Measurements from ENCODE around the gene ACAD8. TPM values are rescaled to one million over a fixed set of nuclear protein-coding genes. Genes with fewer than 3 reads are reported as not detected.

ACAD8 gene
- total RNA-seq (10 to 100 TPM; 26.6 to 52.2 (median 42.5) TPM), polyA plus RNA-seq (10 to 100 TPM; 21.6 to 29.4 TPM)
- long read RNA-seq, donor 1, transcript ACAD8-201 (11 exons, 2,249 nt) = major isoform, 58 of 88 reads
- long read RNA-seq, donor 1, partial matches to known transcripts = 7 of 88 reads
- long read RNA-seq, donor 1, other reads (novel, unspliced or antisense) = 23 of 88 reads
- long read RNA-seq, donor 2, transcript ACAD8-201 (11 exons, 2,249 nt) = major isoform, 101 of 129 reads
- long read RNA-seq, donor 2, partial matches to known transcripts = 12 of 129 reads
- long read RNA-seq, donor 2, other reads (novel, unspliced or antisense) = 16 of 129 reads
- long read RNA-seq, donor 3, transcript ACAD8-201 (11 exons, 2,249 nt) = major isoform, 145 of 186 reads
- long read RNA-seq, donor 3, partial matches to known transcripts = 6 of 186 reads
- long read RNA-seq, donor 3, other reads (novel, unspliced or antisense) = 35 of 186 reads

DNA sequence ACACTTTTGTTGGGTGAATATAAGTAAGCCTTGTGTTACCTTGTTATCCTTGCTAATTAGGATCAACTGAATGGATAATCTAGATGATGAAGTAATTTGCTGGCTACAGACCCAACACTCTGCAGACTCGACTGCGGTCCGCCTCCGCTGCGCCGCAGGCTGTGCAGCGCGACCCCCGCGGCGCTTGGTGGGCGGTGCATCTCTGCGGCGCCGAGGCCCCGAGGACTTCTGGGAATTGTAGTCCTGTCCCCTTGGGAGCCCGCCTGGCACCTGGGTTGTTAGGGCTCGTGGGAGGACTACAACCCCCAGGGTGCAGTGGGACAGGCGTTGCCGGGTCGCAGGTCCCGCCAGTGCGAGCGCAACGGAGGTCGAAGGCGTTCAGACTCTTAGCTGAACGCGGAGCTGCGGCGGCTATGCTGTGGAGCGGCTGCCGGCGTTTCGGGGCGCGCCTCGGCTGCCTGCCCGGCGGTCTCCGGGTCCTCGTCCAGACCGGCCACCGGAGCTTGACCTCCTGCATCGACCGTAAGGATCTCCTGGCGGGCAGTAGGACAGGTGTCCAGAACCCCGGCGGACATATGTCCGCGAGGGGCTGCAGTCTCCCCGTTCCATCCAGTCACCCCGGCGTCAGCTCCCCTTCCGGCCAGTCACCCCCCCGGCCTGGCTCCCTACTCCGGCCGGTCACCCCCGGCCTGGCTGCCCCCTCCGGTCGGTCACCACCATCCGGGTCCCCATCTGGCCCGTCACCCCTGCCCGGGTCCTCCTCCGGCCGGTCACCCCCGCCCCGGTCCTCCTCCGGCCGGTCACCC, at the start of gene ACAD8, which contains the start of gene THYN1:
Gene ACAD8, plus strand, starts transcription at position 381 of the 806 bp plus-strand sequence. Its CDS starts 33 bp downstream, at position 414.
Gene THYN1, minus strand, starts transcription at position 165 of the 806 bp plus-strand sequence. CDS start 470 bp downstream, outside the sequence.
- H3K9me3 ChIP-seq = no peaks in the 10 kb centered on the region
- peaks cover 7 to 36% (median 25%) of the 10 kb centered on the region in 9 donors for H3K4me1 ChIP-seq
- peaks cover 0 to 52% (median 20%) of the 10 kb centered on the region in 9 donors for H3K36me3 ChIP-seq
- intact Hi-C loops (cut with DNase I) = loop anchor here in 5 of 10 donors (1.0 to 10.0 kb wide), 4 partner anchors 29 to 209 kb away; partner anchors contain the start of genes VPS26B (in 5 of the 5) and JAM3 (in 1 of the 5)
- peak within 1 kb of the TSS; percentile 16 to 86 (median 80) for H3K27ac ChIP-seq
- peak; percentile 100 for ATAC-seq
- peak within 1 kb of the TSS; percentile 82 to 97 (median 93) for H3K4me3 ChIP-seq
- peak; percentile 96 to 98 for DNase-seq
- WGBS, 2 donors = 1% methylated on average over 69 to 70 of the region's 70 CpGs
- TF ChIP-seq, protein P1, sequence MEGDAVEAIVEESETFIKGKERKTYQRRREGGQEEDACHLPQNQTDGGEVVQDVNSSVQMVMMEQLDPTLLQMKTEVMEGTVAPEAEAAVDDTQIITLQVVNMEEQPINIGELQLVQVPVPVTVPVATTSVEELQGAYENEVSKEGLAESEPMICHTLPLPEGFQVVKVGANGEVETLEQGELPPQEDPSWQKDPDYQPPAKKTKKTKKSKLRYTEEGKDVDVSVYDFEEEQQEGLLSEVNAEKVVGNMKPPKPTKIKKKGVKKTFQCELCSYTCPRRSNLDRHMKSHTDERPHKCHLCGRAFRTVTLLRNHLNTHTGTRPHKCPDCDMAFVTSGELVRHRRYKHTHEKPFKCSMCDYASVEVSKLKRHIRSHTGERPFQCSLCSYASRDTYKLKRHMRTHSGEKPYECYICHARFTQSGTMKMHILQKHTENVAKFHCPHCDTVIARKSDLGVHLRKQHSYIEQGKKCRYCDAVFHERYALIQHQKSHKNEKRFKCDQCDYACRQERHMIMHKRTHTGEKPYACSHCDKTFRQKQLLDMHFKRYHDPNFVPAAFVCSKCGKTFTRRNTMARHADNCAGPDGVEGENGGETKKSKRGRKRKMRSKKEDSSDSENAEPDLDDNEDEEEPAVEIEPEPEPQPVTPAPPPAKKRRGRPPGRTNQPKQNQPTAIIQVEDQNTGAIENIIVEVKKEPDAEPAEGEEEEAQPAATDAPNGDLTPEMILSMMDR (IDR thresholded peaks at IDR 0.05) = peak in 8 of 9 donors; percentile 12 to 64 (median 48)
- H3K27me3 ChIP-seq = no peaks in the 10 kb centered on the region

DNA sequence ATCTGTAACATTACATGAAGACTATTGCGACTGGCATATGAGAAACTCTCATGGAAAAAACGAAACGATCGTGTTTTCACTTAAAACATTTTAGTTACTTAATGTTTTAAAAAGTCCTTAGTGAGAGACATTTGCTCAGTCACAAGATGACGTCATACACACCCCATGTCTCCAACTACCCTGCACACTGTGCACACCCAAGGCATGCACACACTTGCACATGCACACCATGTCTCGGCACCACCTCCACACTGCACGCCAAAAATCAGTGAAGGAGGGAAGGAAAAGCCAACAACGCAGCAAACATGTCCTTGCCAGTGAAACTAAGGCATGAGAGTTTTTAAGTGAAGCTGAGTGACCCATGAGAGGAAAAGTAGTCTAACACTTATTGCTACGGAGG, 47.6 kb upstream of the ACAD8 start:
- Histone ChIP-seq H3K9me3 (no peaks in the 10 kb centered on the region), H3K27ac (no peak overlapping the region), H3K27me3 (no peaks in the 10 kb centered on the region), H3K36me3 (peaks cover 0 to 92% (median 36%) of the 10 kb centered on the region in 9 donors), H3K4me1 (no peaks in the 10 kb centered on the region), H3K4me3 (no peak overlapping the region)
- whole genome bisulfite sequencing, 2 donors = 96 to 97% methylated on average over 9 of the region's 9 CpGs
- intact Hi-C loops (cut with DNase I) = no loop called here
- ATAC-seq (no peak), DNase-seq (no peak)
- TF ChIP-seq, protein P1 (IDR thresholded peaks at IDR 0.05) = no peak

DNA sequence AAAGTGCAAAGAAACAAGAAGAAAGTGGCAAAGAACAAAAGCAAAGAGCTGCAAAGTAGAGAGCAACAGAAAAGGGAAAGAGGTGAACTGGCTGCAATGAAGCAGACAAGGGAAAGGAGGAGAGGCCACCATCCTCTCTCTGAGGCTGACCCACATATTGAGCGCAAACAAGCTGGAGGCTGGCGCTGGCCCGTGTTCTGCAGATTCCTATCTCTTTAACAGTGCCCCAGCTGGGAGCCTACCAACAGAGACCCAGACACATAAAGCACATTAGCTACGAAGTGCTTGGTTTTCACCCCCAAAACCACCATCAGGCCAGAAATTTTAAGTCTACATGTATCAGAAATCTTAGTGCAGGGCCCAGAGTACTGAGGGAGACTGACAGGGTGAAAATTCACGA, 47.2 kb upstream of the ACAD8 start:
- Histone ChIP-seq H3K9me3 (no peaks in the 10 kb centered on the region), H3K27me3 (no peaks in the 10 kb centered on the region), H3K27ac (no peak overlapping the region), H3K4me3 (no peak overlapping the region), H3K36me3 (peaks cover 0 to 92% (median 36%) of the 10 kb centered on the region in 9 donors), H3K4me1 (no peaks in the 10 kb centered on the region)
- ATAC-seq (no peak), DNase-seq (no peak)
- intact Hi-C loops (cut with DNase I) = no loop called here
- 94 to 97% methylated on average over 5 of the region's 5 CpGs for WGBS, 2 donors
- TF ChIP-seq, protein P1 (IDR thresholded peaks at IDR 0.05) = no peak
